COLO668 (cell line): ENCODE data around the gene ZDHHC19.

Experiments used
- DNase-seq: peaks from one replicate; lab custom pipeline; 2025; ENCODE audit not compliant: unreplicated experiment; lab: John Stamatoyannopoulos, UW

Gene ZDHHC19

GRCh38 chr3:196150481-196150880 lies 60.7 kb downstream of the ZDHHC19 start:
- DNase-seq = no peak

GRCh38 chr3:196149831-196150301 lies 61.3 kb downstream of the ZDHHC19 start:
- no peak for DNase-seq

- no peak for DNase-seq
These were observed 61.8 kb downstream of the ZDHHC19 start for GRCh38 chr3:196149375-196149774.
